Vagina (tissue), 2 donors: ENCODE data around the gene SELPLG. TPM values are rescaled to one million over a fixed set of nuclear protein-coding genes. Genes with fewer than 3 reads are reported as not detected.

Source experiments
- DNase-seq, 2 donors: peaks; one replicate each; pipeline ENCODE4 v3.0.0-alpha.2; 2017; ENCODE audit errors: extremely low spot score in 2 of 2
- H3K27ac ChIP-seq: fragments of 200-600 bp; sonication (generic); one replicate; pipeline ENCODE4 v1.5.1; 2019
- H3K27me3 ChIP-seq: fragments of 200-600 bp; sonication (generic); one replicate; pipeline ENCODE4 v1.5.1; 2019
- H3K36me3 ChIP-seq, 2 donors: fragments of 200-600 bp; sonication (generic); one replicate each; pipeline ENCODE4 v1.5.1; 2017 to 2019
- H3K4me1 ChIP-seq: fragments of 200-600 bp; sonication (generic); one replicate; pipeline ENCODE4 v1.5.1; 2019
- H3K4me3 ChIP-seq, 2 donors: fragments of 200-600 bp; sonication (generic); 1 replicate in 1 of 2; 2 replicates in 1 of 2; pipeline ENCODE4 v1.5.1; 2016 to 2019
- H3K9me3 ChIP-seq: fragments of 200-600 bp; sonication (generic); one replicate; pipeline ENCODE4 v1.5.1; 2019
- POLR2A ChIP-seq, 2 donors: fragments of 450-650 bp; IDR thresholded peaks; one replicate each; pipeline ENCODE4 v1.6.1; 2017; ENCODE audit warnings: antibody characterized with exemption in 2 of 2, mild to moderate bottlenecking in 2 of 2, moderate library complexity in 2 of 2
- POLR2AphosphoS5 ChIP-seq, 2 donors: sonication (generic); formaldehyde crosslinking; IDR thresholded peaks; one replicate each; pipeline ENCODE4 v1.9.0; 2017; ENCODE audit warnings: antibody characterized with exemption in 2 of 2, mild to moderate bottlenecking in 2 of 2, low read depth in 1 of 2; ENCODE audit not compliant: insufficient read depth in 1 of 2
- intact Hi-C: fragments of 100-400 bp; cut with DNase I; formaldehyde crosslinking; loops from one replicate; pipeline ENCODE4 v1.15.1; 2023
- total RNA-seq: library from RNA; depleted of rRNA; stranded (reverse); fragments of >200 nt; gene quantifications from one replicate; pipeline ENCODE4 v1.2.3, GENCODE V29; 2016
- TF ChIP-seq, protein P1 (sequence below), 3 experiments: fragments of 450-650 bp in 2 of 3; fragments of 200-600 bp in 1 of 3; sonication (generic) in 1 of 3; IDR thresholded peaks; one replicate each; pipeline ENCODE4 v1.5.1; 2017 to 2019; ENCODE audit warnings: antibody characterized with exemption in 3 of 3, mild to moderate bottlenecking in 2 of 3, moderate library complexity in 2 of 3

Gene SELPLG
- total RNA-seq, 1 donor from 2014 or later = 14.2 TPM

DNA sequence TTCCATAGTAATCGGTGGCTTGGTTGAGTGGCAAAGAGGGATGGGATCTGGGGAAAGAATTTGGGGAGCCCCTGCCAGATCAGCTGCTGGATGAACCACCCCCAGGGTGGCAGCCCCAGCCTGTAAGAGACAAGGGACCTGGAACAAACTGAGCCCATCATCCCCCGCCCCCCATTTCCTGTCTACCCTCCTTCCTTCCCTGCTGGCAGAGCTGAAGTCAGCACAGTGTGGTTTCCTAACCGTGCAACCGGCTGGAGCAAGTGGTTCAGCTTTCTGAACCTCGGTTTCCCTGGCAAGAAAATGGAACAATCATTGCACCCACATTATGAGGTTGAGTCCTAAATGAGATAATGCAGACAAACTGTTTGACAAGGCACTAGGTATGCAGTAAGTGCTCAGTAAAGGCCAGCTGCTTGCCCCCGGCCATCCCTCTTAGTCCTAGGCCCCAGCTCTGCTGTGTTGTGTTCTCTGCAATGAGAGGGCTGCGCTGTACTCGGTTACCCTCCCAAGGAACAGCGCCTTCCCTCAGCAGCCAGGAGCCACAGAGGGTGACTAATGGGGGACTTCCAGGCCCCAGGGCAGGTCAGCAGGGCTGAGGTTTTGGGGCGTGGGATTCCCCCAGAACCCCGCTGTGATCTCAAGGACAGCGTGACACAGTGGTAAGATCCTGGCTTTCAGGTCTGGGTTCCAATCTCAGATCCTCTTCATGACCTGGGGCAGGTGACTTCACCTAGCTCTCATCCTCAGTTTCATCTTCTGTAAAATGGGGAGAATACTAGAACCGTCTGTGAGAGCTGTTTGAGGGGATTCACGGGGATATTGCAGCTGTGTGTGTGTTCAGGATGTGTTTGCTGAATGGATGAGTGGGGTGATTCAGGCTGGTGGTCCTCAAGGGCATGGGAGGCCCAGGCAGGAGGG lies 16.5 kb downstream of the SELPLG start:
- no peak for DNase-seq
- no peaks in the 10 kb centered on the region for H3K27me3 ChIP-seq
- no peaks in the 10 kb centered on the region for H3K36me3 ChIP-seq
- no peak overlapping the region for H3K4me3 ChIP-seq
- no peaks in the 10 kb centered on the region for H3K9me3 ChIP-seq
- intact Hi-C loops = no loop called here
- H3K27ac ChIP-seq = no peak overlapping the region
- TF ChIP-seq POLR2AphosphoS5 (IDR thresholded peaks at IDR 0.05; ENCODE audit: insufficient read depth in 1 of 2, low read depth in 1 of 2) = no peak
- TF ChIP-seq, protein P1, sequence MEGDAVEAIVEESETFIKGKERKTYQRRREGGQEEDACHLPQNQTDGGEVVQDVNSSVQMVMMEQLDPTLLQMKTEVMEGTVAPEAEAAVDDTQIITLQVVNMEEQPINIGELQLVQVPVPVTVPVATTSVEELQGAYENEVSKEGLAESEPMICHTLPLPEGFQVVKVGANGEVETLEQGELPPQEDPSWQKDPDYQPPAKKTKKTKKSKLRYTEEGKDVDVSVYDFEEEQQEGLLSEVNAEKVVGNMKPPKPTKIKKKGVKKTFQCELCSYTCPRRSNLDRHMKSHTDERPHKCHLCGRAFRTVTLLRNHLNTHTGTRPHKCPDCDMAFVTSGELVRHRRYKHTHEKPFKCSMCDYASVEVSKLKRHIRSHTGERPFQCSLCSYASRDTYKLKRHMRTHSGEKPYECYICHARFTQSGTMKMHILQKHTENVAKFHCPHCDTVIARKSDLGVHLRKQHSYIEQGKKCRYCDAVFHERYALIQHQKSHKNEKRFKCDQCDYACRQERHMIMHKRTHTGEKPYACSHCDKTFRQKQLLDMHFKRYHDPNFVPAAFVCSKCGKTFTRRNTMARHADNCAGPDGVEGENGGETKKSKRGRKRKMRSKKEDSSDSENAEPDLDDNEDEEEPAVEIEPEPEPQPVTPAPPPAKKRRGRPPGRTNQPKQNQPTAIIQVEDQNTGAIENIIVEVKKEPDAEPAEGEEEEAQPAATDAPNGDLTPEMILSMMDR (IDR thresholded peaks at IDR 0.05) = no peak
- no peak for TF ChIP-seq POLR2A (IDR thresholded peaks at IDR 0.05)
- H3K4me1 ChIP-seq = peaks cover 10% of the 10 kb centered on the region

DNA sequence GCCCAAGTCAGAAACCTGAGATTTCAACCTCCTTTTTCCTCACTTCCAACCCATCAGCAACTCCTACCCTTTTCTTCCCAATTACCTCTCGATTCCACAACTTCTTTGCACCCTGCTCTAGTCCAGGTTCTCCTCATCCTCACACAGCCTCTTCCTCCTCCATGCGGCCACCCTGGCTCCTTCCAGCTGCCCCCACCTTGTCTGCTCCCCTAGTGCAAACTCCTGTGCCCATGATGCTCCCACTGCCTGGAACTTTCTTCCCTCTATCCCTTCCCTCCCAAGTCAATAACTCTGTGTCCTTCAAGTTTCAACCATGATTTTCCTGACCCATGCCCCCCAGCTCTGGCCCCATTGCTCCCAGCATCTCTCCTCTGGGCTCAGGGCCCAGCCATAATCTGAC lies 17.3 kb downstream of the SELPLG start:
- no peaks in the 10 kb centered on the region for H3K9me3 ChIP-seq
- H3K27me3 ChIP-seq = no peaks in the 10 kb centered on the region
- TF ChIP-seq POLR2A (IDR thresholded peaks at IDR 0.05) (no peak), POLR2AphosphoS5 (IDR thresholded peaks at IDR 0.05; ENCODE audit: insufficient read depth in 1 of 2, low read depth in 1 of 2) (no peak)
- TF ChIP-seq, protein P1 (IDR thresholded peaks at IDR 0.05) = no peak
- H3K4me3 ChIP-seq = no peak overlapping the region
- DNase-seq = no peak
- no peak overlapping the region for H3K27ac ChIP-seq
- intact Hi-C loops = no loop called here
- no peaks in the 10 kb centered on the region for H3K36me3 ChIP-seq
- peaks cover 10% of the 10 kb centered on the region for H3K4me1 ChIP-seq

GRCh38 chr12:108615918-108616317 lies 17.8 kb downstream of the SELPLG start:
- Histone ChIP-seq H3K36me3 (no peaks in the 10 kb centered on the region), H3K9me3 (no peaks in the 10 kb centered on the region), H3K4me3 (no peak overlapping the region), H3K4me1 (peaks cover 10% of the 10 kb centered on the region), H3K27me3 (no peaks in the 10 kb centered on the region), H3K27ac (no peak overlapping the region)
- no peak for DNase-seq
- intact Hi-C loops = no loop called here
- TF ChIP-seq, protein P1 (IDR thresholded peaks at IDR 0.05) = no peak
- TF ChIP-seq POLR2AphosphoS5 (IDR thresholded peaks at IDR 0.05; ENCODE audit: insufficient read depth in 1 of 2, low read depth in 1 of 2) (no peak), POLR2A (IDR thresholded peaks at IDR 0.05) (no peak)

DNA sequence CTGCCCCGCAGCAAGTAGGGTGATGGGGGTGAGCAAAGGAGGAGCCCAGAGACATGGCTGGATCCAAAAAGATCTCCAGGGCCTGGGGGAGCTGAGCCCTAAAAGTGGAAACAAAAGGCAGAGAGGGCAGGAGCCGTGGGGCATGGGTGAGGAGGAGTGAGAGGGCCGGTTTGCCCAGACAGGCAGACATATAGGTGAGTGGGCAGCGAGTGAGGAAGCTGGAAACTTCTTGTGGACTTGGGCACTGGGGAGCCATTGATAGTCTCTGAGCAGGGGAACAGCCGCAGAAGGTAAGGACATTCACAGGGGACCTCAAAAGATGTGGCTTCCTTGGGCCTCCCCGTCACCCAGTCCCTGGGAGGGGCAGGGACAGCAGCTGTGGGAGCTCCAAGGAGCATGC lies 19.1 kb downstream of the SELPLG start:
- Histone ChIP-seq H3K27me3 (no peaks in the 10 kb centered on the region), H3K9me3 (no peaks in the 10 kb centered on the region), H3K36me3 (no peaks in the 10 kb centered on the region), H3K4me3 (no peak overlapping the region), H3K27ac (no peak overlapping the region), H3K4me1 (peaks cover 10% of the 10 kb centered on the region)
- intact Hi-C loops = no loop called here
- TF ChIP-seq POLR2A (IDR thresholded peaks at IDR 0.05) (no peak), POLR2AphosphoS5 (IDR thresholded peaks at IDR 0.05; ENCODE audit: insufficient read depth in 1 of 2, low read depth in 1 of 2) (no peak)
- TF ChIP-seq, protein P1 (IDR thresholded peaks at IDR 0.05) = no peak
- no peak for DNase-seq

- TF ChIP-seq POLR2AphosphoS5 (IDR thresholded peaks at IDR 0.05; ENCODE audit: insufficient read depth in 1 of 2, low read depth in 1 of 2) = no peak
- TF ChIP-seq, protein P1 (IDR thresholded peaks at IDR 0.05) = no peak
- Histone ChIP-seq H3K4me3 (no peak overlapping the region), H3K4me1 (peaks cover 10% of the 10 kb centered on the region), H3K9me3 (no peaks in the 10 kb centered on the region), H3K36me3 (no peaks in the 10 kb centered on the region), H3K27ac (no peak overlapping the region), H3K27me3 (no peaks in the 10 kb centered on the region)
- no peak for DNase-seq
- intact Hi-C loops = no loop called here
These were observed 19.7 kb downstream of the SELPLG start for GRCh38 chr12:108614041-108614440.
